Transverse colon (tissue), 4 donors: ENCODE results near the gene RHEB.

Experiments
- CTCF ChIP-seq, 5 experiments: fragments of 200-600 bp in 3 of 5; fragments of 450-650 bp in 2 of 5; sonication (generic) in 3 of 5; IDR thresholded peaks; 1 replicate in 2 of 5; 2 replicates in 3 of 5; pipeline ENCODE4 v1.5.1; 2016 to 2017; ENCODE audit warnings: antibody characterized with exemption in 5 of 5, inconsistent platforms in 3 of 5, mild to moderate bottlenecking in 2 of 5, moderate library complexity in 1 of 5
- POLR2A ChIP-seq: fragments of 450-650 bp; IDR thresholded peaks from one replicate; pipeline ENCODE4 v1.6.1; 2016; ENCODE audit warnings: antibody characterized with exemption, mild to moderate bottlenecking, moderate library complexity
- POLR2AphosphoS5 ChIP-seq, 3 donors: sonication (generic); formaldehyde crosslinking; IDR thresholded peaks; one replicate each; pipeline ENCODE4 v1.6.1; 2016; ENCODE audit warnings: antibody characterized with exemption in 3 of 3

- no peak for TF ChIP-seq CTCF (IDR thresholded peaks at IDR 0.05)
- TF ChIP-seq POLR2AphosphoS5 (IDR thresholded peaks at IDR 0.05), result no peak
- TF ChIP-seq POLR2A, result no peak
These were observed 4.5 kb downstream of the RHEB start for GRCh38 chr7:151515276-151515565.
